GM19351 (cell line): Measurements from ENCODE around the gene PPIP5K2.
"Not testable (repeated sequence)": the region's sequence is repeated elsewhere in the genome, so short reads cannot be mapped to it uniquely, and the experiment has no call there.

ENCODE experiments used
- ATAC-seq: cut with Tn5 transposase; IDR thresholded peaks from one replicate; pipeline ENCODE4 v1.9.1; 2021; ENCODE audit warnings: mild to moderate bottlenecking, moderate library complexity; ENCODE audit not compliant: unreplicated experiment

Gene PPIP5K2

GRCh38 chr5:103120607-103121200, 603 bp downstream of the PPIP5K2 start:
- no peak for ATAC-seq

GRCh38 chr5:103122242-103122641, 2.1 kb downstream of the PPIP5K2 start:
- no peak for ATAC-seq

- no peak for ATAC-seq
Measured at GRCh38 chr5:103126557-103126956, 6.5 kb downstream of the PPIP5K2 start.

- ATAC-seq: no peak
Measured at GRCh38 chr5:103127292-103127817, 7.3 kb downstream of the PPIP5K2 start.

- ATAC-seq: no peak
Measured at GRCh38 chr5:103128202-103128601, 8.1 kb downstream of the PPIP5K2 start.

- ATAC-seq: no peak
Measured at GRCh38 chr5:103132684-103133083, 12.6 kb downstream of the PPIP5K2 start.

GRCh38 chr5:103133231-103133630, 13.1 kb downstream of the PPIP5K2 start:
- ATAC-seq: no peak

- ATAC-seq: no peak
Measured at GRCh38 chr5:103135461-103135860, 15.4 kb downstream of the PPIP5K2 start.

- no peak for ATAC-seq
Measured at GRCh38 chr5:103138202-103138690, 18.1 kb downstream of the PPIP5K2 start.

GRCh38 chr5:103139264-103139865, 19.3 kb downstream of the PPIP5K2 start:
- peak; percentile 98 for ATAC-seq

GRCh38 chr5:103142132-103142531, 22.0 kb downstream of the PPIP5K2 start:
- not testable (repeated sequence) for ATAC-seq

- ATAC-seq: no peak
Measured at GRCh38 chr5:103145196-103145595, 25.1 kb downstream of the PPIP5K2 start.

GRCh38 chr5:103148213-103148612, 28.1 kb downstream of the PPIP5K2 start:
- ATAC-seq: no peak

GRCh38 chr5:103151156-103151555, 31.1 kb downstream of the PPIP5K2 start:
- no peak for ATAC-seq

GRCh38 chr5:103166706-103167105, 46.6 kb downstream of the PPIP5K2 start:
- no peak for ATAC-seq

- no peak for ATAC-seq
Measured at GRCh38 chr5:103174147-103174546, 54.0 kb downstream of the PPIP5K2 start.

- ATAC-seq: no peak
Measured at GRCh38 chr5:103177543-103177942, 57.4 kb downstream of the PPIP5K2 start.

- no peak for ATAC-seq
Measured at GRCh38 chr5:103178167-103178566, 58.1 kb downstream of the PPIP5K2 start.

- ATAC-seq: no peak
Measured at GRCh38 chr5:103186152-103186551, 66.1 kb downstream of the PPIP5K2 start.

- ATAC-seq: no peak
Measured at GRCh38 chr5:103188436-103188835, 68.3 kb downstream of the PPIP5K2 start.

- ATAC-seq: no peak
Measured at GRCh38 chr5:103203226-103203625, 83.1 kb downstream of the PPIP5K2 start.

GRCh38 chr5:103204990-103205389, 84.9 kb downstream of the PPIP5K2 start:
- not testable (repeated sequence) for ATAC-seq
